ENCODE data around the gene NACC2.

DNA sequence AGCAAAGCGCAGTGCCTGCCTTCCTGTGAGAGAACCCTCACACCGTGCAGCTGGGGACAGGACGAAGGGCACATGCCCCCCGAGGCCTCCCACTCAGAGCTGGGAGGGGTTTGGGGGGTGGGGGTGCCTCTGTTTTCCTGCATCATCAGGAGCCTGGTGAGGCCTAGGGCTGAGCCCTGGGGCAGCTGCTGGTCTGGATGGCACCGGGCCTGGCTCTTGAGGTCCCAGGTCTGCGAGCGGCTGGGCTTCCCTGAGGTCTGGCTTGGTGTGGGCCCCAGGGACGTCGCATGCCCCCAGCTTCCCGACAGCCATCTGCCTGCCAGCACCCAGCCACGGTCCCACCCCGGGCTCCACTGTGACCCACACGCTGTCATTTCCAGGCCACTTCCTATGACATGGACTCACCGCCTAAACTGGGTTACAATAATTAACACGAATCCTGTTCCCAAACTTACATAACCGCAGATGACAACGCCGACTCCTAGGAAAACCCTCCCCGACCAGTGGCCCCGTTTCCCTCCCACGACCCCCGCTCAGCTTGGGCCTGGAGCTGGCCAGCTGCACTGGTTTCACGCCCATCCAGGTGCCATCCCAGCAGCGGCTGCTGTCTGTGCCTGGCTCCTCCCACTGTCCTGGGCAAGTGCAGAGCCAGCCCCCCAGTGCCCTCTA is 8.7 kb downstream of the NACC2 start:
- TF ChIP-seq CTCF (IDR thresholded peaks at IDR 0.05; ENCODE audit: extremely low read depth in 1 of 2, insufficient read depth in 1 of 2, low read depth in 1 of 2, low read length in 2 of 2): no peak
- TF ChIP-seq MYC (IDR thresholded peaks at IDR 0.05; ENCODE audit: low read depth, low read length): no peak
